Ectodermal cell (in vitro differentiated cells): Measurements from ENCODE around the gene UBN2.

Experiments used
- H3K27ac ChIP-seq: 2 replicates; pipeline ENCODE4 v1.7.0; 2013; ENCODE audit warnings: mild to moderate bottlenecking, low read depth, low read length; ENCODE audit not compliant: insufficient read depth, poor library complexity, severe bottlenecking
- H3K27me3 ChIP-seq: 2 replicates; pipeline ENCODE4 v1.7.0; 2013; ENCODE audit warnings: mild to moderate bottlenecking, low read length; ENCODE audit not compliant: insufficient read depth, control insufficient read depth, poor library complexity, severe bottlenecking
- H3K36me3 ChIP-seq: one replicate; pipeline ENCODE4 v1.7.0; 2013; ENCODE audit warnings: low read length; ENCODE audit not compliant: control insufficient read depth, insufficient read depth
- H3K4me1 ChIP-seq: one replicate; pipeline ENCODE4 v1.7.0; 2013; ENCODE audit warnings: low read length; ENCODE audit not compliant: control insufficient read depth, insufficient read depth
- H3K4me3 ChIP-seq: 2 replicates; pipeline ENCODE4 v1.7.0; 2013; ENCODE audit warnings: low read depth, low read length, control low read depth; ENCODE audit not compliant: insufficient read depth
- H3K9me3 ChIP-seq: 2 replicates; pipeline ENCODE4 v1.7.0; 2013; ENCODE audit warnings: mild to moderate bottlenecking, low read length, moderate library complexity; ENCODE audit not compliant: control insufficient read depth
- WGBS, 2 experiments: methylation state at CpG; one replicate each; pipeline ENCODE4 v1.1.7; 2013; ENCODE audit warnings: missing lambda C conversion rate in 2 of 2; 5-methylcytosine and 5-hydroxymethylcytosine counted together

The UBN2 gene

GRCh38 chr7:139254281-139254680 lies 23.2 kb downstream of the UBN2 start:
- WGBS, 2 experiments, result 88 to 97% methylated on average over 6 of the region's 6 CpGs

GRCh38 chr7:139254728-139255127 lies 23.7 kb downstream of the UBN2 start:
- Histone ChIP-seq H3K36me3 (peaks cover 11% of the 10 kb centered on the region), H3K9me3 (no peaks in the 10 kb centered on the region), H3K4me1 (no peaks in the 10 kb centered on the region), H3K4me3 (no peak overlapping the region), H3K27ac (no peak overlapping the region), H3K27me3 (no peaks in the 10 kb centered on the region)
- WGBS, 2 experiments, result 94 to 95% methylated on average over 4 of the region's 4 CpGs

More at GRCh38 chr7:139254281-139254680, 23.2 kb downstream of the UBN2 start:
- Histone ChIP-seq H3K27ac (no peak overlapping the region), H3K4me3 (no peak overlapping the region), H3K9me3 (no peaks in the 10 kb centered on the region), H3K36me3 (peaks cover 10% of the 10 kb centered on the region), H3K27me3 (no peaks in the 10 kb centered on the region), H3K4me1 (no peaks in the 10 kb centered on the region)

GRCh38 chr7:139255290-139255689 lies 24.3 kb downstream of the UBN2 start:
- no peak overlapping the region for H3K4me3 ChIP-seq
- no peaks in the 10 kb centered on the region for H3K4me1 ChIP-seq
- no peaks in the 10 kb centered on the region for H3K27me3 ChIP-seq
- 87 to 100% methylated on average over 3 of the region's 4 CpGs for WGBS, 2 experiments
- peaks cover 17% of the 10 kb centered on the region for H3K36me3 ChIP-seq
- H3K27ac ChIP-seq, result no peak overlapping the region
- no peaks in the 10 kb centered on the region for H3K9me3 ChIP-seq

- H3K9me3 ChIP-seq, result no peaks in the 10 kb centered on the region
- no peak overlapping the region for H3K4me3 ChIP-seq
- peaks cover 21% of the 10 kb centered on the region for H3K36me3 ChIP-seq
- 95 to 99% methylated on average over 5 of the region's 6 CpGs for WGBS, 2 experiments
- no peak overlapping the region for H3K27ac ChIP-seq
- no peaks in the 10 kb centered on the region for H3K4me1 ChIP-seq
- no peaks in the 10 kb centered on the region for H3K27me3 ChIP-seq
Measured at GRCh38 chr7:139259142-139259541, 28.1 kb downstream of the UBN2 start.

GRCh38 chr7:139264220-139264619 lies 33.2 kb downstream of the UBN2 start:
- H3K9me3 ChIP-seq, result no peaks in the 10 kb centered on the region
- H3K36me3 ChIP-seq, result peaks cover 25% of the 10 kb centered on the region
- H3K4me1 ChIP-seq, result no peaks in the 10 kb centered on the region
- H3K27ac ChIP-seq, result no peak overlapping the region
- 89 to 92% methylated on average over 3 of the region's 3 CpGs for WGBS, 2 experiments
- H3K4me3 ChIP-seq, result no peak overlapping the region
- no peaks in the 10 kb centered on the region for H3K27me3 ChIP-seq

- Histone ChIP-seq H3K36me3 (peaks cover 15% of the 10 kb centered on the region), H3K27me3 (no peaks in the 10 kb centered on the region), H3K4me1 (no peaks in the 10 kb centered on the region), H3K27ac (no peak overlapping the region), H3K4me3 (no peak overlapping the region), H3K9me3 (no peaks in the 10 kb centered on the region)
- 98 to 100% methylated on average over 2 of the region's 2 CpGs for WGBS, 2 experiments
Measured at GRCh38 chr7:139265673-139266072, 34.6 kb downstream of the UBN2 start.

GRCh38 chr7:139271718-139272628 lies 40.9 kb downstream of the UBN2 start:
- H3K36me3 ChIP-seq, result peaks cover 14% of the 10 kb centered on the region
- 94 to 95% methylated on average over 17 of the region's 17 CpGs for WGBS, 2 experiments
- H3K4me1 ChIP-seq, result no peaks in the 10 kb centered on the region
- no peak overlapping the region for H3K27ac ChIP-seq
- H3K9me3 ChIP-seq, result no peaks in the 10 kb centered on the region
- H3K4me3 ChIP-seq, result no peak overlapping the region
- H3K27me3 ChIP-seq, result no peaks in the 10 kb centered on the region

- Histone ChIP-seq H3K27me3 (no peaks in the 10 kb centered on the region), H3K4me3 (no peak overlapping the region), H3K36me3 (peaks cover 17% of the 10 kb centered on the region), H3K9me3 (no peaks in the 10 kb centered on the region), H3K4me1 (no peaks in the 10 kb centered on the region), H3K27ac (no peak overlapping the region)
- WGBS, 2 experiments, result 91 to 93% methylated on average over 5 of the region's 5 CpGs
Measured at GRCh38 chr7:139284252-139284896, 53.3 kb downstream of the UBN2 start.

- H3K9me3 ChIP-seq, result no peaks in the 10 kb centered on the region
- H3K27ac ChIP-seq, result no peak overlapping the region
- H3K36me3 ChIP-seq, result peaks cover 17% of the 10 kb centered on the region
- 83 to 93% methylated on average over 6 of the region's 6 CpGs for WGBS, 2 experiments
- H3K4me1 ChIP-seq, result no peaks in the 10 kb centered on the region
- no peak overlapping the region for H3K4me3 ChIP-seq
- no peaks in the 10 kb centered on the region for H3K27me3 ChIP-seq
Measured at GRCh38 chr7:139286144-139286543, 55.1 kb downstream of the UBN2 start.

GRCh38 chr7:139292821-139293220 lies 61.8 kb downstream of the UBN2 start:
- WGBS, 2 experiments, result 93 to 94% methylated on average over 7 of the region's 7 CpGs
- H3K36me3 ChIP-seq, result peaks cover 5% of the 10 kb centered on the region
- H3K9me3 ChIP-seq, result no peaks in the 10 kb centered on the region
- H3K4me1 ChIP-seq, result no peaks in the 10 kb centered on the region
- H3K4me3 ChIP-seq, result no peak overlapping the region
- H3K27ac ChIP-seq, result no peak overlapping the region
- H3K27me3 ChIP-seq, result no peaks in the 10 kb centered on the region
